ENCODE data around the gene SMG7.

- TF ChIP-seq CTCF (IDR thresholded peaks at IDR 0.05) (no peak), POLR2A (IDR thresholded peaks at IDR 0.05) (no peak)
Measured at GRCh38 chr1:183602510-183602909, 130.2 kb downstream of the SMG7 start.

Measured in adrenal gland (tissue), 5 donors.